Neutrophil (primary cell): ENCODE data around the gene EPHA10.

ENCODE experiments used
- H3K27ac ChIP-seq: fragments of 200-600 bp; sonication (generic); 2 replicates; pipeline ENCODE4 v1.5.1; 2016; ENCODE audit warnings: mild to moderate bottlenecking, moderate library complexity
- H3K27me3 ChIP-seq: fragments of 200-600 bp; sonication (generic); 2 replicates; pipeline ENCODE4 v1.6.0; 2016; ENCODE audit warnings: mild to moderate bottlenecking
- H3K36me3 ChIP-seq: fragments of 200-600 bp; sonication (generic); 2 replicates; pipeline ENCODE4 v1.5.1; 2017
- H3K4me1 ChIP-seq, 2 experiments: fragments of 200-600 bp in 1 of 2; sonication (generic) in 1 of 2; 1 replicate in 1 of 2; 2 replicates in 1 of 2; pipeline versions ENCODE4 v1.5.1 to v1.6.1; 2013 to 2016; ENCODE audit warnings: low read depth in 1 of 2, low read length in 1 of 2, mild to moderate bottlenecking in 1 of 2, moderate library complexity in 1 of 2; ENCODE audit not compliant: control insufficient read depth in 1 of 2, insufficient read depth in 1 of 2
- H3K4me3 ChIP-seq, 2 experiments: fragments of 200-600 bp in 1 of 2; sonication (generic) in 1 of 2; 1 replicate in 1 of 2; 2 replicates in 1 of 2; pipeline ENCODE4 v1.5.1; 2013 to 2016; ENCODE audit warnings: low read depth in 1 of 2, low read length in 1 of 2, mild to moderate bottlenecking in 1 of 2, moderate library complexity in 1 of 2
- H3K9me3 ChIP-seq: fragments of 200-600 bp; sonication (generic); 2 replicates; pipeline ENCODE4 v1.5.1; 2016
- TF ChIP-seq, protein P1 (sequence below): fragments of 200-600 bp; sonication (generic); IDR thresholded peaks from 2 replicates; pipeline ENCODE4 v1.5.1; 2016; ENCODE audit warnings: antibody characterized with exemption

EPHA10 gene

DNA sequence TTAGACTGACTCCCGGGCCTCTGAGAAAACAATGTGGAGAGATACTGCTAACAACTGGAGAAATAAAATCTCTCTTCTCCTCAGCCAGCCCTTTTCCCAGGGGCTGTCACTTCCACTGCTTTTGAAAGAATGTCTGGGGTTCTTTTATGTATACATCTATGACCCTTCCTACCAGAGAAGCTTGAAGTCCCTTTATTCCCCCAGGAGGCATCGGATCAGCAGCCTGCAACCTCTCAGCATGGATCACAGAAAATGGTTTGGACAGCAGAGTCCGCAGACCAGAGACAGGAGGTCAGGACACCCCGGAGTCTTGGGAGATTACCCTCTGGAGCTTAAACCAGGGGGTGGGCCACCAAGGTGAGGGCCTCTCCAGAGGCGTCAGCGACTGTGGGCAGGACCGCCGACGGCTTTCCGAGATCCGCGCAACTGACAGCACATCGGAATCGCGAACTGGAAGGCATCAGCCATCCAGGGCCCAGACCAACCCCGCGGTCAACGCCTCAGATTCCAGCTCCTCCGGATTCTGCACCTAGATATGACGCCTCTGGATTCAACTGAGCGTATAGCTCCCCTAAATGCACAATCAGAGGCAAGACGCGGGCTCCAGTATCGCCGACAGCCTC lies 1.0 kb downstream of the EPHA10 start:
- H3K9me3 ChIP-seq: no peaks in the 10 kb centered on the region
- no peak overlapping the region for H3K27ac ChIP-seq
- H3K36me3 ChIP-seq: no peaks in the 10 kb centered on the region
- H3K4me3 ChIP-seq: no peak overlapping the region
- TF ChIP-seq, protein P1, sequence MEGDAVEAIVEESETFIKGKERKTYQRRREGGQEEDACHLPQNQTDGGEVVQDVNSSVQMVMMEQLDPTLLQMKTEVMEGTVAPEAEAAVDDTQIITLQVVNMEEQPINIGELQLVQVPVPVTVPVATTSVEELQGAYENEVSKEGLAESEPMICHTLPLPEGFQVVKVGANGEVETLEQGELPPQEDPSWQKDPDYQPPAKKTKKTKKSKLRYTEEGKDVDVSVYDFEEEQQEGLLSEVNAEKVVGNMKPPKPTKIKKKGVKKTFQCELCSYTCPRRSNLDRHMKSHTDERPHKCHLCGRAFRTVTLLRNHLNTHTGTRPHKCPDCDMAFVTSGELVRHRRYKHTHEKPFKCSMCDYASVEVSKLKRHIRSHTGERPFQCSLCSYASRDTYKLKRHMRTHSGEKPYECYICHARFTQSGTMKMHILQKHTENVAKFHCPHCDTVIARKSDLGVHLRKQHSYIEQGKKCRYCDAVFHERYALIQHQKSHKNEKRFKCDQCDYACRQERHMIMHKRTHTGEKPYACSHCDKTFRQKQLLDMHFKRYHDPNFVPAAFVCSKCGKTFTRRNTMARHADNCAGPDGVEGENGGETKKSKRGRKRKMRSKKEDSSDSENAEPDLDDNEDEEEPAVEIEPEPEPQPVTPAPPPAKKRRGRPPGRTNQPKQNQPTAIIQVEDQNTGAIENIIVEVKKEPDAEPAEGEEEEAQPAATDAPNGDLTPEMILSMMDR: no peak
- H3K27me3 ChIP-seq: peaks cover 100% of the 10 kb centered on the region
- H3K4me1 ChIP-seq: no peaks in the 10 kb centered on the region

DNA sequence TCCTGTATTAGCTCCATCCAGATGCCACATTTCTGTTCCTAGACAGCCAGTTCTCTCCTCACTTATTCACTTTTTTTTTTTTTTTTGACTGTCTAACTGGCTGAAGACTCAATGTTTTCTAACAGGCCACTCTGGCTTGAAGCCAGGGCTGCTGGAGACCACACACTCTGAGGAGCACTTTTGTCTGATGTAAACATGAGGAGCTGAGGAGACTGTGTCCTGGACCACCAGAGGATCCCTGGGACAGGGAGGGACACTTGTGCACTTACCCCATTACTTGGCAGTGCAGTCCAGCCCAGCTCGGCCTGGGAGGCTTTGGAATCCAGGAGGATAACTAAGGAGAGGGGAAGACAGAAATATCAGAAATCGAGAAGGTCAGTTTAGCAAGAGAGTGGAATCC lies 2.4 kb downstream of the EPHA10 start:
- TF ChIP-seq, protein P1: no peak

DNA sequence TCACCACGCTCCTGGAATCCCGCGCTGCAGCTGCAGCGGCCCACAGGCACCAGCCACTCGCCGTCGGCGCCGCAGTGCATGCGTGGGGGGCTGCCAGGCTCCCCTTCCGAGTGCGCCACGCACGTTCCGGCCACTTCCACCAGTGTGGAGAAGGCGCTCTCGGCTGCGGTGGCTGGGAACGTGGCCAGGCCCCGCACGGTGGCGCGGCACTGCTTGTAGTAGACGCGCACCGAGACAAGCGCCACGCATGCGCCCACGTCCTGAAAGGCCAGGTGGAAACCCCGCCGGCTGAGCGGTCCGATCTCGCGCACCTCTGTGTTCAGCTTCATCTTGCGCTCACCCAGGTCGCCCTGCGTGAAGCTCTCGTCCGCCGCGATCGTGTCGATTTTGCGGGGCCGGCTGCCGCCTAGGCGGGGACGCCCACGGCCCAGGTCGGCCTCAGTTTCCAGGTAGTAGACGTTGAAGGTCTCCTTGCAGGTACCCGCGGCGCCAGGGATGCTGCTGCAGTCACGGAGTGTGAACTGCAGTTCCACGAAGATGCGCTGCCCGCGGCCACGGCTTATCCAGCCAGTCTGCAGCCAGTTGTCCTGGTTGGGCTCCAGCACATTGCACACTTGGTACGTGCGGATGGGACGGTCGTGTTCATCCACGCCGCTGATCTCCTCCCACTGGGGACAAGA lies 3.4 kb downstream of the EPHA10 start:
- Histone ChIP-seq H3K4me1 (no peaks in the 10 kb centered on the region), H3K27me3 (peaks cover 100% of the 10 kb centered on the region)
- TF ChIP-seq, protein P1: no peak

More for the DNA sequence above, 2.4 kb downstream of the EPHA10 start:
- peaks cover 100% of the 10 kb centered on the region for H3K27me3 ChIP-seq
- H3K4me3 ChIP-seq: no peak overlapping the region
- H3K9me3 ChIP-seq: no peaks in the 10 kb centered on the region
- H3K36me3 ChIP-seq: no peaks in the 10 kb centered on the region
- no peaks in the 10 kb centered on the region for H3K4me1 ChIP-seq
- H3K27ac ChIP-seq: no peak overlapping the region

DNA sequence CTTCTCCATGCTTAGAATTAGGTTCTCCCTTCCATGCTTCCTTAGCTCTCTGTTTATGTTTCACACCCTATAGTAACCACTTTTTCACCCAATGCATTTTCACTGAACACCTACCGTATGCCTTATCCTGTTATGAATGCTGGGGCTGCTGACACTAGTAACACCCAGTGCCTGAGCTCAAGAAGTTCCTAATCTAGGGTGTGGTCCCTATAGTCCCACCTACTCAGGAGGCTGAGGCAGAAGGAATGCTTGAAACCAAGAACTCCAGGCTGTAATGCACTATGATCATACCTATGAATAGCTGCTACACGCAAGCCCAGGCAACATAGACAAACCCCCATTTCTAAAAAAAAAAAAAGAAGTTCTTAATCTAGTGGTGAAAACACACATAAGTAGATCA lies 5.5 kb downstream of the EPHA10 start:
- peaks cover 100% of the 10 kb centered on the region for H3K27me3 ChIP-seq
- H3K36me3 ChIP-seq: no peaks in the 10 kb centered on the region
- TF ChIP-seq, protein P1: no peak
- H3K9me3 ChIP-seq: no peaks in the 10 kb centered on the region
- H3K4me1 ChIP-seq: no peaks in the 10 kb centered on the region
- no peak overlapping the region for H3K4me3 ChIP-seq
- H3K27ac ChIP-seq: no peak overlapping the region

More for the DNA sequence above, 3.4 kb downstream of the EPHA10 start:
- Histone ChIP-seq H3K36me3 (no peaks in the 10 kb centered on the region), H3K4me3 (no peak overlapping the region), H3K27ac (no peak overlapping the region), H3K9me3 (no peaks in the 10 kb centered on the region)

DNA sequence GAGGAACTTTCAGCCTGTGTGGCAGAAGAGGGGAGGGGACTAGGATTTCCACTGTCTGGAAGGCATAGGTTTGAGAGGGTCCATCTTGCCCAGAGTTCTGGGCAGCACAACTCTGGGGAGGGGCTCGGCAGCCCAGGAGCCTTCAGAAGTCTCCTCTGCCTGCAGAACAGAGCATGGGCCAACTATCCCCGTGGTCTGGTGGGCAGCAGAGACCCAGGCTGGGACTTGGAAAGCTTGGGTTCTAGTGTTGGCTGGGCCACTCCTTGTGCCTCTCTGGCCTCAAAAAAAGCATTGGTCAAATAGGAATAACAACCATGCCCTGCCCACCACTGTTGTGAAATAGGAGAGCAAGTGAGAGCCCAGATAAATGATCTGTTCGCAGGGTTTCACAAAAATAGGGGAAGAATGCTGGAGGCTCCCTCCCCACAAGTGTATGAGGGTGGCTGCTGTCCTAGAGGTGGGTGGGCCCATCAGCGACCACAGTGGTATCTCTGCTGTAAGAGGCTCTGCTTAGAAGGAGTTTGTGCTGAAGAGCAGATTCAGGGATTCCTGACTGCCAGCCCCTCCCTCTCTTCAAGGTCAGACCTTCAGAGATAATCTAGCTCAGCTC lies 8.9 kb downstream of the EPHA10 start:
- Histone ChIP-seq H3K36me3 (no peaks in the 10 kb centered on the region), H3K4me3 (no peak overlapping the region), H3K27ac (no peak overlapping the region), H3K9me3 (no peaks in the 10 kb centered on the region), H3K4me1 (peaks cover 0 to 3% of the 10 kb centered on the region in 2 experiments), H3K27me3 (peaks cover 100% of the 10 kb centered on the region)
- TF ChIP-seq, protein P1: no peak
